WI38 (cell line): ENCODE measurements around the gene RHBDL1.

Experiments used
- H3K4me3 ChIP-seq: 2 replicates; pipeline ENCODE4 v1.5.1; 2011; ENCODE audit warnings: low read depth, mild to moderate bottlenecking, control low read depth, low read length
- CTCF ChIP-seq: IDR thresholded peaks from 2 replicates; pipeline ENCODE4 v1.5.1; 2012; ENCODE audit warnings: low read depth, mild to moderate bottlenecking, control low read depth, low read length

Gene RHBDL1

DNA sequence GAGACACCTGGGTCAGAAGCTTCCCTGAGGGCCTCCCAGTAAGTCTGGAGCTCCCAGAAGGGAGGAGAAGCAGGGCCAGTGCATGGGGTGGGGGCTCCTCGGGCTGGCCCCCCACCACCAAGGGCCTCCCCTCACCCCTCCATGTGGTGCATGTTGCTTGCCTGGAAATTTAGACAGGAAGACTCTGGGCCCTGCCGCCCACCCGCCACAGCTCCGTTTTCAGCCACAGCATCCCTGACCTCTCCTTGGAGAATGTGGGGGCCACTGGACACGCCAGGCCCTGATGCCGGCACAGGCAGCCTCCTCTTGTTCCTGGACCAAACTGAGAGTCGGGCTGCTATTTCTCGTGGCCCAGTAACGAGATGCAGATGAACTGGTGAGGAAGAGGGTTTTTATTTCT is 36.6 kb upstream of the RHBDL1 start:
- no peak overlapping the region for H3K4me3 ChIP-seq
- TF ChIP-seq CTCF: no peak

GRCh38 chr16:640614-641013 is 34.9 kb upstream of the RHBDL1 start:
- no peak for TF ChIP-seq CTCF
- peak overlapping the region; percentile 75; the same call in 1 of the 2 replicates for H3K4me3 ChIP-seq

DNA sequence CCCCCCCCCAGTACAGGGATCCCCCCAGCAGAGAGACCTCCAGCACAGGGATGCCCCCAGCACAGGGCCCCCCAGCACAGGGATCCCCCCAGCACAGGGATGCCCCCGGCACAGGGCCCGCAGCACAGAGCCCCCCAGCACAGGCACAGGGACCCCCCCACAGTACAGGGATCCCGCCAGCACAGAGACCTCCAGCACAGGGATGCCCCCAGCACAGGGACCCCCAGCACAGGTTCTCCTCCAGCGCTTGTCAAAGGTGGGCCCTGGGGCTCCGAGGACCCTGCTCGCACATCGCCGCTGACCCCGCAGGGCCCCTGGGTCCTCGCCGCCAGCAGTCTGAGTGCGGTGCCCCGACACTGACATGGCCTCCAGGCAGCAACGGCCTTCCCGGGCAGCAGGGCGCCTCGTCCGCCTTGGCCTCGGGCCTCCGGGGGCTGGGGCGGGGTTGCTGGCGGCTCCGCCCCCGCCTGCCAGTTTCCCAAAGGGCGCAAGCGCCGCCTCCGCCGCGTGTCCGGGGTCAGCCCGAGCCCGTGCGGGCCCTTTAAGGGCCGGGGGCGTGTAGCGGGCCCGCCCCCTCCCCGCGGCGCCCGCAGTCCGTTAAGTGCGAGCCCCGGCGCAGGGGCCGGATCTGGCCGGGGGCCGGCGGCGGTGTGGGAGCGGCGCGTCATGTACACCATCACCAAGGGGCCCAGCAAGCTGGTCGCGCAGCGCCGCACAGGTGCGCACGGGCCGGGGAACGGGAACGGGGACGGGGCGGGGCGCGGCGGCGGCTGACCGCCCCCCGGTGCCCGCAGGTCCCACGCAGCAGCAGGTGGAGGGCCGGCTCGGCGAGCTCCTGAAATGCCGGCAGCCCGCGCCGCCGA is 33.9 kb upstream of the RHBDL1 start, which contains the start of gene MCRIP2:
Gene MCRIP2, plus strand, starts transcription at position 503 of the 863 bp plus-strand sequence. Its CDS starts 164 bp downstream, at position 667.
- H3K4me3 ChIP-seq: peak within 1 kb of the TSS; percentile 75
- no peak for TF ChIP-seq CTCF

DNA sequence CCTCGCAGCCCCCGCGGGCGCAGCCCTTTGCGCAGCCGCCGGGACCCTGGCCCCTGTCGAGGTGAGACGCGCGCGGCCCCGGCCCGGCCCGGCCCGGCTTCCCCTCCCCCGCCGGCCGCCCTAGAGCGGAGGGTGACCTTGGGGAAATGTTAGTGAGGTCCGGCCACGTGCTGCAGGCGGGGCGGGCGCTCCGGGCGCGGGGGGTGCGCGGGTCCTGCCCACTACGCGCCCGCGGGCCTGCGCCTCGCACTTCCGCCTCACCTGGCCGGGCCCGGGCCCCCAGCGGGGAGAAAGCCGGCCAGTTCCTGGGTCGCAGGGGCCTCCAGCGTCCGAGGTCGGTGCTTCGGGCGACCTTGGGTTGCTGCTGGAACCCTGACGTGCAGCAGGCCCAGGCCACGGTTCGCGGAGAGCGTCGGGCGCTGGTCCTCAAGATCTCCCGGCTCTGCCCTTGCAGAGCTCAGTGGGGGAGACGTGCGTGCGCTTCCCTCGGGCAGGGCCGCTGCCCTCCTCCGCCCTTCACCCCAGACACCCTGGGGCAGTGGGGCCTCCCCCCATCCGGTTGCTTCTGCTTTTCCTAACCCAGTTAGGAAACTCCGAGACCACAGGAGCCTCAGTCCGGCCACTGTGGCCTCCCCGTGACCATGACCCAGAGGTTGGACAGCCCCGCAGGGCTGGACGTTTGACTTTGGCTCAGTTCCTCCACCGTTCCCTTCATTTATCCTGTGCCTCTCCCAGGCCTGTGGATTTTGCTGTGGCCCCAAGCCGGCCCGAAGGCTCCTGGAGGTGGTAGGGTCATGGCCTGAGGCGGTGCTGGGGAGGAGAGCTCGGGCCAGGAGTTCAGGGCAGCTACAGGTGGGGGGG is 33.1 kb upstream of the RHBDL1 start:
- peak overlapping the region; percentile 75 for H3K4me3 ChIP-seq
- TF ChIP-seq CTCF: no peak

GRCh38 chr16:643050-643368 is 32.5 kb upstream of the RHBDL1 start:
- peak overlapping the region; percentile 75 for H3K4me3 ChIP-seq
- no peak for TF ChIP-seq CTCF

DNA sequence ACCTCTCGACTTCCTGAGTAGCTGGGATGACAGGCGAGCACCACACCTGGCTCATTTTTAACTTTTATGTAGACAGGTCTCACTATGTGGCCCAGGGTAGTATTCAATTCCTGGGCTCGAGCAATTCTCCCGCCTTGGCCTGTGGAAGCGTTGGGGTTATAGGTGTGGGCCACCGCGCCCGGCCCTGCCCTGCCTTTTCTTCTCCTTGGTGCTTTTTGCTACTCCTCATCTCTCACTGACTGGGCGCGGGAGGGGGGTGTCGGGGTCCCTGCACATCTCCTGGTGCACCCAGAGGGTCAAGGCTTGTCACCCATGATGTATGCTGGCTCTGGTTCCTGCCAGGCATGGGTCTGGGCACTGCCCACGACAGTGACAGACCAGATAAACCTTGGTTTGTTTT is 30.9 kb upstream of the RHBDL1 start:
- H3K4me3 ChIP-seq: no peak overlapping the region
- TF ChIP-seq CTCF: no peak
